ENCODE measurements around the gene LGALS1.
A peak's percentile ranks its signal among the peaks of the same experiment; 100 is the strongest.

The LGALS1 gene

GRCh38 chr22:37636186-37636948, 39.1 kb upstream of the LGALS1 start:
- Histone ChIP-seq H3K9me3 (ENCODE audit: insufficient read depth, low read length, severe bottlenecking) (no peaks in the 10 kb centered on the region), H3K4me2 (ENCODE audit: insufficient read depth, low read length) (peak overlapping the region; percentile 0; the same call in 1 of the 2 replicates), H3K27ac (ENCODE audit: low read length) (peak overlapping the region; percentile 57), H3K4me3 (ENCODE audit: low read depth in 1 of 2, low read length in 2 of 2) (no peak overlapping the region), H4K20me1 (ENCODE audit: insufficient read depth, low read length) (peaks cover 7% of the 10 kb centered on the region), H3K4me1 (ENCODE audit: insufficient read depth, low read length) (peaks cover 54% of the 10 kb centered on the region), H3K9ac (ENCODE audit: low read depth, low read length) (no peak overlapping the region), H2AFZ (ENCODE audit: low read depth, low read length) (no peak overlapping the region), H3K79me2 (ENCODE audit: insufficient read depth, low read length) (no peaks in the 10 kb centered on the region), H3K27me3 (ENCODE audit: insufficient read depth, low read length, poor library complexity) (peaks cover 3% of the 10 kb centered on the region), H3K36me3 (ENCODE audit: insufficient read depth, low read length) (peaks cover 17% of the 10 kb centered on the region)
- TF ChIP-seq CTCF (IDR thresholded peaks at IDR 0.05; ENCODE audit: borderline replicate concordance, extremely low read depth, low read length, poor library complexity, severe bottlenecking) (peak; percentile 52), EZH2 (IDR thresholded peaks at IDR 0.05; ENCODE audit: borderline replicate concordance, low read depth, low read length, severe bottlenecking) (no peak)
- DNase-seq (peak; percentile 83), ATAC-seq (ENCODE audit: insufficient read depth, low read depth) (peak; percentile 83)

- Histone ChIP-seq H3K27ac (ENCODE audit: low read length) (peak overlapping the region; percentile 57; the same call in 1 of the 2 replicates), H3K4me3 (ENCODE audit: low read depth in 1 of 2, low read length in 2 of 2) (no peak overlapping the region), H3K9ac (ENCODE audit: low read depth, low read length) (no peak overlapping the region), H3K4me1 (ENCODE audit: insufficient read depth, low read length) (peaks cover 54% of the 10 kb centered on the region), H3K36me3 (ENCODE audit: insufficient read depth, low read length) (peaks cover 11% of the 10 kb centered on the region), H3K27me3 (ENCODE audit: insufficient read depth, low read length, poor library complexity) (peaks cover 3% of the 10 kb centered on the region), H3K9me3 (ENCODE audit: insufficient read depth, low read length, severe bottlenecking) (no peaks in the 10 kb centered on the region), H2AFZ (ENCODE audit: low read depth, low read length) (no peak overlapping the region), H3K4me2 (ENCODE audit: insufficient read depth, low read length) (peak overlapping the region; percentile 0; the same call in 1 of the 2 replicates), H3K79me2 (ENCODE audit: insufficient read depth, low read length) (no peaks in the 10 kb centered on the region), H4K20me1 (ENCODE audit: insufficient read depth, low read length) (peaks cover 7% of the 10 kb centered on the region)
- DNase-seq (no peak), ATAC-seq (ENCODE audit: insufficient read depth, low read depth) (no peak)
- TF ChIP-seq CTCF (IDR thresholded peaks at IDR 0.05; ENCODE audit: borderline replicate concordance, extremely low read depth, low read length, poor library complexity, severe bottlenecking) (no peak), EZH2 (IDR thresholded peaks at IDR 0.05; ENCODE audit: borderline replicate concordance, low read depth, low read length, severe bottlenecking) (no peak)
Measured at GRCh38 chr22:37636949-37637273, 38.5 kb upstream of the LGALS1 start.

GRCh38 chr22:37638391-37639069, 36.9 kb upstream of the LGALS1 start:
- ATAC-seq (ENCODE audit: insufficient read depth, low read depth) (no peak), DNase-seq (peak; percentile 15)
- peaks cover 3% of the 10 kb centered on the region for H3K27me3 ChIP-seq (ENCODE audit: insufficient read depth, low read length, poor library complexity)
- H2AFZ ChIP-seq (ENCODE audit: low read depth, low read length): 0 out of 2 replicates have a peak overlapping the region, but pooled peaks have one; percentile 55
- no peak overlapping the region for H3K27ac ChIP-seq (ENCODE audit: low read length)
- H3K9me3 ChIP-seq (ENCODE audit: insufficient read depth, low read length, severe bottlenecking): no peaks in the 10 kb centered on the region
- H3K4me3 ChIP-seq (ENCODE audit: low read depth in 1 of 2, low read length in 2 of 2): no peak overlapping the region
- H3K4me1 ChIP-seq (ENCODE audit: insufficient read depth, low read length): peaks cover 54% of the 10 kb centered on the region
- TF ChIP-seq EZH2 (IDR thresholded peaks at IDR 0.05; ENCODE audit: borderline replicate concordance, low read depth, low read length, severe bottlenecking) (no peak), CTCF (IDR thresholded peaks at IDR 0.05; ENCODE audit: borderline replicate concordance, extremely low read depth, low read length, poor library complexity, severe bottlenecking) (no peak)
- no peaks in the 10 kb centered on the region; the same call in 1 of the 2 replicates for H4K20me1 ChIP-seq (ENCODE audit: insufficient read depth, low read length)
- H3K36me3 ChIP-seq (ENCODE audit: insufficient read depth, low read length): no peaks in the 10 kb centered on the region; the same call in 1 of the 2 replicates
- no peaks in the 10 kb centered on the region for H3K79me2 ChIP-seq (ENCODE audit: insufficient read depth, low read length)
- peak overlapping the region; percentile 98; the same call in 1 of the 2 replicates for H3K4me2 ChIP-seq (ENCODE audit: insufficient read depth, low read length)
- H3K9ac ChIP-seq (ENCODE audit: low read depth, low read length): peak overlapping the region; percentile 60; the same call in 1 of the 2 replicates
